Epithelial cell of esophagus (primary cell): ENCODE measurements around the gene ECE1.

ENCODE experiments used
- DNase-seq: peaks from one replicate; pipeline ENCODE4 v3.0.0; 2010; ENCODE audit warnings: low read depth
- H3K4me3 ChIP-seq: 2 replicates; pipeline ENCODE4 v1.5.1; 2011; ENCODE audit warnings: mild to moderate bottlenecking, low read length, control low read depth
- CTCF ChIP-seq: IDR thresholded peaks from 2 replicates; pipeline ENCODE4 v1.5.1; 2011; ENCODE audit warnings: low read depth, mild to moderate bottlenecking, low read length, control low read depth, inconsistent platforms; ENCODE audit not compliant: insufficient read depth; ENCODE audit errors: missing control alignments

Gene ECE1

GRCh38 chr1:21330544-21330943 lies 40.3 kb upstream of the ECE1 start:
- no peak for DNase-seq
- TF ChIP-seq CTCF, result no peak
- H3K4me3 ChIP-seq, result no peak overlapping the region

- DNase-seq, result peak; percentile 83
Measured at GRCh38 chr1:21329209-21329844, 39.1 kb upstream of the ECE1 start.

GRCh38 chr1:21327566-21328323 lies 37.5 kb upstream of the ECE1 start:
- no peak for TF ChIP-seq CTCF
- H3K4me3 ChIP-seq, result no peak overlapping the region
- DNase-seq, result no peak

More at GRCh38 chr1:21329209-21329844, 39.1 kb upstream of the ECE1 start:
- H3K4me3 ChIP-seq, result no peak overlapping the region
- peak; percentile 11 for TF ChIP-seq CTCF

GRCh38 chr1:21326861-21327344 lies 36.6 kb upstream of the ECE1 start:
- no peak for DNase-seq
- no peak for TF ChIP-seq CTCF
- H3K4me3 ChIP-seq, result no peak overlapping the region

GRCh38 chr1:21325731-21326387 lies 35.6 kb upstream of the ECE1 start:
- no peak for TF ChIP-seq CTCF

GRCh38 chr1:21325231-21325718 lies 35.0 kb upstream of the ECE1 start:
- no peak for DNase-seq

More at GRCh38 chr1:21325731-21326387, 35.6 kb upstream of the ECE1 start:
- H3K4me3 ChIP-seq, result no peak overlapping the region
- no peak for DNase-seq

More at GRCh38 chr1:21325231-21325718, 35.0 kb upstream of the ECE1 start:
- H3K4me3 ChIP-seq, result no peak overlapping the region
- TF ChIP-seq CTCF, result no peak
